PC-3 (cell line): ENCODE results near the gene PBX2. TPM values are rescaled to one million over a fixed set of nuclear protein-coding genes. Genes with fewer than 3 reads are reported as not detected.
A peak's percentile ranks its signal among the peaks of the same experiment; 100 is the strongest.

ENCODE experiments used
- ATAC-seq: fragments of 200-7000 bp; cut with Tn5 transposase; 2 replicates; pipeline ENCODE4 v1.9.1; 2020; ENCODE audit warnings: mild to moderate bottlenecking, moderate library complexity
- BruUV-seq: library from RNA; stranded (reverse); fragments of 400-500 nt; replicated peaks from 2 replicates; lab custom pipeline; 2021; lab: Mats Ljungman, UMichigan
- CTCF ChIA-PET: fragments of 300-600 bp; sonication (Branson Sonifier 250); formaldehyde crosslinking; loops from one replicate; lab custom pipeline; 2022; ENCODE audit warnings: antibody characterized with exemption; lab: Charles Lee
- POLR2A ChIA-PET: fragments of 300-600 bp; sonication (Branson Sonifier 250); formaldehyde crosslinking; loops from one replicate; lab custom pipeline; 2022; ENCODE audit warnings: antibody characterized with exemption; ENCODE audit not compliant: unreplicated experiment; lab: Charles Lee
- DNase-seq: peaks from one replicate; pipeline ENCODE4 v3.0.0-alpha.2; 2015
- H2AFZ ChIP-seq: fragments of 300-600 bp; sonication (generic); 2 replicates; pipeline ENCODE4 v1.6.0; 2016; ENCODE audit warnings: antibody characterized with exemption, low read length
- H3F3A ChIP-seq: fragments of 300-600 bp; sonication (generic); one replicate; pipeline ENCODE4 v1.6.0; 2017; ENCODE audit warnings: antibody characterized with exemption, low read length, control low read depth, mild to moderate bottlenecking; ENCODE audit not compliant: unreplicated experiment
- H3K27ac ChIP-seq: fragments of 300-600 bp; sonication (generic); 2 replicates; pipeline ENCODE4 v1.5.1; 2016; ENCODE audit warnings: mild to moderate bottlenecking, low read length
- H3K27me3 ChIP-seq: fragments of 300-600 bp; sonication (generic); 2 replicates; pipeline ENCODE4 v1.6.1; 2016; ENCODE audit warnings: low read length, mixed read lengths
- H3K36me3 ChIP-seq: fragments of 300-600 bp; sonication (generic); 2 replicates; pipeline ENCODE4 v1.6.1; 2016; ENCODE audit warnings: low read depth, mixed run types, low read length, mixed read lengths
- H3K4me1 ChIP-seq: fragments of 300-600 bp; sonication (generic); 2 replicates; pipeline ENCODE4 v1.5.1; 2016; ENCODE audit warnings: low read length; ENCODE audit not compliant: insufficient read depth
- H3K4me2 ChIP-seq: fragments of 300-600 bp; sonication (generic); 2 replicates; pipeline ENCODE4 v1.6.0; 2016; ENCODE audit warnings: low read length
- H3K4me3 ChIP-seq: fragments of 300-600 bp; sonication (generic); 2 replicates; pipeline ENCODE4 v1.5.1; 2016; ENCODE audit warnings: mild to moderate bottlenecking, low read length, mixed read lengths
- H3K79me2 ChIP-seq: fragments of 300-600 bp; sonication (generic); 2 replicates; pipeline ENCODE4 v1.6.1; 2017; ENCODE audit warnings: low read length, mixed read lengths
- H3K9ac ChIP-seq: fragments of 300-600 bp; sonication (generic); 2 replicates; pipeline ENCODE4 v1.6.0; 2016; ENCODE audit warnings: mild to moderate bottlenecking, low read length
- H3K9me2 ChIP-seq: fragments of 300-600 bp; sonication (generic); replicated peaks from 2 replicates; pipeline ENCODE4 v1.6.1; 2016; ENCODE audit warnings: mixed run types, low read length, mixed read lengths
- H3K9me3 ChIP-seq: fragments of 300-600 bp; sonication (generic); 2 replicates; pipeline ENCODE4 v1.6.1; 2016; ENCODE audit warnings: low read length, mixed read lengths
- H4K20me1 ChIP-seq: fragments of 300-600 bp; sonication (generic); 2 replicates; pipeline ENCODE4 v1.6.1; 2016; ENCODE audit warnings: low read length, mixed read lengths
- EZH2 ChIP-seq: fragments of 300-600 bp; sonication (generic); IDR thresholded peaks from one replicate; pipeline ENCODE4 v1.6.1; 2017; ENCODE audit warnings: antibody characterized with exemption, mild to moderate bottlenecking, low read length; ENCODE audit not compliant: unreplicated experiment
- EZH2phosphoT487 ChIP-seq: fragments of 300-600 bp; sonication (generic); IDR thresholded peaks from 2 replicates; pipeline ENCODE4 v1.6.1; 2018; ENCODE audit warnings: mild to moderate bottlenecking, antibody characterized with exemption, low read length, borderline replicate concordance
- intact Hi-C: fragments of 100-400 bp; cut with micrococcal nuclease; formaldehyde crosslinking; loops from 2 replicates; pipeline ENCODE4 v1.9.0; 2023
- total RNA-seq: library from RNA; depleted of rRNA; stranded (reverse); fragments of >200 nt; gene quantifications from 2 replicates; pipeline ENCODE4 v1.2.3, GENCODE V29; 2014
- TF ChIP-seq, protein P1 (sequence below): fragments of 300-600 bp; sonication (generic); conservative IDR thresholded peaks from 2 replicates; pipeline ENCODE4 v1.5.1; 2017; ENCODE audit warnings: antibody characterized with exemption, low read depth, mild to moderate bottlenecking, low read length

The PBX2 gene
- total RNA-seq, 1 experiment from 2014 or later, result 25.3 TPM

GRCh38 chr6:32158052-32158451 lies 31.9 kb downstream of the PBX2 start:
- ChIA-PET POLR2A (no interaction called here), CTCF (no interaction called here)
- TF ChIP-seq EZH2 (no peak), EZH2phosphoT487 (no peak)
- TF ChIP-seq, protein P1, sequence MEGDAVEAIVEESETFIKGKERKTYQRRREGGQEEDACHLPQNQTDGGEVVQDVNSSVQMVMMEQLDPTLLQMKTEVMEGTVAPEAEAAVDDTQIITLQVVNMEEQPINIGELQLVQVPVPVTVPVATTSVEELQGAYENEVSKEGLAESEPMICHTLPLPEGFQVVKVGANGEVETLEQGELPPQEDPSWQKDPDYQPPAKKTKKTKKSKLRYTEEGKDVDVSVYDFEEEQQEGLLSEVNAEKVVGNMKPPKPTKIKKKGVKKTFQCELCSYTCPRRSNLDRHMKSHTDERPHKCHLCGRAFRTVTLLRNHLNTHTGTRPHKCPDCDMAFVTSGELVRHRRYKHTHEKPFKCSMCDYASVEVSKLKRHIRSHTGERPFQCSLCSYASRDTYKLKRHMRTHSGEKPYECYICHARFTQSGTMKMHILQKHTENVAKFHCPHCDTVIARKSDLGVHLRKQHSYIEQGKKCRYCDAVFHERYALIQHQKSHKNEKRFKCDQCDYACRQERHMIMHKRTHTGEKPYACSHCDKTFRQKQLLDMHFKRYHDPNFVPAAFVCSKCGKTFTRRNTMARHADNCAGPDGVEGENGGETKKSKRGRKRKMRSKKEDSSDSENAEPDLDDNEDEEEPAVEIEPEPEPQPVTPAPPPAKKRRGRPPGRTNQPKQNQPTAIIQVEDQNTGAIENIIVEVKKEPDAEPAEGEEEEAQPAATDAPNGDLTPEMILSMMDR, result no peak
- Histone ChIP-seq H3K4me2 (no peak overlapping the region), H3K9me2 (no peaks in the 10 kb centered on the region), H3K9me3 (no peaks in the 10 kb centered on the region), H3K27ac (no peak overlapping the region), H3K4me3 (no peak overlapping the region), H3K4me1 (peaks cover 9% of the 10 kb centered on the region), H3K27me3 (no peaks in the 10 kb centered on the region), H3K9ac (no peak overlapping the region), H3K79me2 (peaks cover 29% of the 10 kb centered on the region), H2AFZ (no peak overlapping the region), H3K36me3 (peaks cover 11% of the 10 kb centered on the region; the same call in 1 of the 2 replicates), H3F3A (no peaks in the 10 kb centered on the region), H4K20me1 (no peaks in the 10 kb centered on the region)
- no peak for ATAC-seq
- no TSS peak for BruUV-seq
- intact Hi-C loops, result no loop called here
- no peak for DNase-seq

GRCh38 chr6:32156891-32157290 lies 33.1 kb downstream of the PBX2 start:
- no peak for DNase-seq
- H2AFZ ChIP-seq, result no peak overlapping the region
- no peak for ATAC-seq
- peaks cover 29% of the 10 kb centered on the region for H3K79me2 ChIP-seq
- TF ChIP-seq EZH2 (no peak), EZH2phosphoT487 (no peak)
- TF ChIP-seq, protein P1, result no peak
- no peak overlapping the region for H3K27ac ChIP-seq
- no peak overlapping the region for H3K4me3 ChIP-seq
- H3K9me2 ChIP-seq, result no peaks in the 10 kb centered on the region
- no TSS peak for BruUV-seq
- no peak overlapping the region for H3K4me2 ChIP-seq
- no peaks in the 10 kb centered on the region for H3K27me3 ChIP-seq
- no peaks in the 10 kb centered on the region for H3F3A ChIP-seq
- no peak overlapping the region for H3K9ac ChIP-seq
- H4K20me1 ChIP-seq, result no peaks in the 10 kb centered on the region
- no peaks in the 10 kb centered on the region for H3K9me3 ChIP-seq
- H3K36me3 ChIP-seq, result peaks cover 11% of the 10 kb centered on the region; the same call in 1 of the 2 replicates
- ChIA-PET CTCF (no interaction called here), POLR2A (no interaction called here)
- intact Hi-C loops, result no loop called here
- H3K4me1 ChIP-seq, result peaks cover 12% of the 10 kb centered on the region

- H3K4me1 ChIP-seq, result peaks cover 12% of the 10 kb centered on the region
- peaks cover 11% of the 10 kb centered on the region; the same call in 1 of the 2 replicates for H3K36me3 ChIP-seq
- ATAC-seq (peak; percentile 76), DNase-seq (peak; percentile 76)
- no TSS peak for BruUV-seq
- H3K79me2 ChIP-seq, result peaks cover 29% of the 10 kb centered on the region
- H3K27me3 ChIP-seq, result no peaks in the 10 kb centered on the region
- intact Hi-C loops, result loop anchor here (1.0 kb wide), 4 partner anchors 22 to 68 kb away; partner anchors contain the start of genes AGPAT1 and FKBPL
- no peak for TF ChIP-seq EZH2phosphoT487
- TF ChIP-seq, protein P1, result peak; percentile 78
- H3K4me2 ChIP-seq, result peak overlapping the region; percentile 95
- ChIA-PET CTCF (interaction anchor here (0.8 to 0.9 kb wide), 2 partner anchors 25 to 41 kb away, joined by 4 read pairs; partner anchors contain the start of gene FKBPL), POLR2A (no interaction called here)
- H3F3A ChIP-seq, result no peaks in the 10 kb centered on the region
- peak overlapping the region; percentile 90 for H2AFZ ChIP-seq
- H3K9me3 ChIP-seq, result no peaks in the 10 kb centered on the region
- no peaks in the 10 kb centered on the region for H3K9me2 ChIP-seq
- peak overlapping the region; percentile 85 for H3K27ac ChIP-seq
- peak overlapping the region; percentile 94 for H3K9ac ChIP-seq
- H4K20me1 ChIP-seq, result no peaks in the 10 kb centered on the region
- H3K4me3 ChIP-seq, result peak overlapping the region; percentile 96
Observed at GRCh38 chr6:32154514-32155161, 35.4 kb downstream of the PBX2 start.
